HCT116 (cell line): Measurements from ENCODE around the gene ADCY2. TPM values are rescaled to one million over a fixed set of nuclear protein-coding genes. Genes with fewer than 3 reads are reported as not detected.

Experiments used
- ATAC-seq: fragments of 200-7000 bp; cut with Tn5 transposase; 2 replicates; pipeline ENCODE4 v1.9.1; 2020; ENCODE audit warnings: mild to moderate bottlenecking, moderate library complexity
- BruUV-seq: library from RNA; stranded (reverse); fragments of 400-500 nt; replicated peaks from 2 replicates; lab custom pipeline; 2021; lab: Mats Ljungman, UMichigan
- CTCF ChIA-PET: fragments of 300-600 bp; sonication (Branson Sonifier 250); formaldehyde crosslinking; loops from one replicate; lab custom pipeline; 2021; ENCODE audit warnings: antibody characterized with exemption; lab: Charles Lee
- POLR2A ChIA-PET: fragments of 300-600, 350-600 bp; sonication (Branson Sonifier 250); formaldehyde crosslinking; loops from one replicate; lab custom pipeline; 2021; ENCODE audit warnings: antibody characterized with exemption; lab: Charles Lee
- RAD21 ChIA-PET, 2 experiments: fragments of 300-600 bp; sonication (Branson Sonifier 250); formaldehyde crosslinking; loops; one replicate each; lab custom pipeline; 2023; ENCODE audit warnings: low total read pairs in 2 of 2; ENCODE audit not compliant: uncharacterized antibody in 2 of 2, unreplicated experiment in 2 of 2, low non-redundant PET in 1 of 2; lab: Charles Lee
- DNase-seq: peaks from one replicate; pipeline ENCODE4 v3.0.0-alpha.2; 2010; ENCODE audit warnings: low read depth, low spot score
- H2AFZ ChIP-seq: fragments of 200-600 bp; shearing (Covaris generic), sonication (generic); 2 replicates; pipeline ENCODE4 v1.6.1; 2017; ENCODE audit warnings: low read depth, mixed run types, mixed read lengths, antibody characterized with exemption, low read length; ENCODE audit not compliant: poor library complexity, severe bottlenecking
- H3K27ac ChIP-seq: 2 replicates; pipeline ENCODE4 v1.5.1; 2012; ENCODE audit warnings: low read depth, low read length
- H3K27me3 ChIP-seq: fragments of 200-600 bp; sonication (generic); 2 replicates; pipeline ENCODE4 v1.6.1; 2016; ENCODE audit warnings: mixed run types, low read length, mixed read lengths; ENCODE audit not compliant: insufficient read depth
- H3K36me3 ChIP-seq, 2 experiments: fragments of 200-500 bp in 1 of 2; fragments of 200-600 bp in 1 of 2; sonication (Bioruptor generic) in 1 of 2; sonication (generic) in 1 of 2; 2 replicates each; pipeline versions ENCODE4 v1.5.1 to v1.6.1; 2014 to 2016; ENCODE audit warnings: low read length in 2 of 2, inconsistent platforms in 1 of 2, mixed read lengths in 1 of 2, mixed run types in 1 of 2; ENCODE audit not compliant: insufficient read depth in 2 of 2, control insufficient read depth in 1 of 2
- H3K4me1 ChIP-seq, 2 experiments: fragments of 200-600 bp in 1 of 2; sonication (generic) in 1 of 2; 2 replicates each; pipeline versions ENCODE4 v1.5.1 to v1.6.1; 2012 to 2017; ENCODE audit warnings: low read length in 2 of 2, inconsistent platforms in 1 of 2, mild to moderate bottlenecking in 1 of 2, mixed read lengths in 1 of 2, mixed run types in 1 of 2, moderate library complexity in 1 of 2; ENCODE audit not compliant: insufficient read depth in 2 of 2, control insufficient read depth in 1 of 2
- H3K4me2 ChIP-seq: fragments of 200-600 bp; sonication (generic); 2 replicates; pipeline ENCODE4 v1.6.1; 2017; ENCODE audit warnings: mixed run types, low read length, mixed read lengths
- H3K4me3 ChIP-seq, 2 experiments: fragments of 200-600 bp in 1 of 2; sonication (generic) in 1 of 2; replicated peaks in 1 of 2; 2 replicates each; pipeline ENCODE4 v1.5.1; 2011 to 2016; ENCODE audit warnings: low read length in 2 of 2, control low read depth in 1 of 2, low read depth in 1 of 2, mild to moderate bottlenecking in 1 of 2, mixed read lengths in 1 of 2, mixed run types in 1 of 2
- H3K79me2 ChIP-seq: fragments of 200-600 bp; sonication (generic); 2 replicates; pipeline ENCODE4 v1.6.1; 2017; ENCODE audit warnings: mild to moderate bottlenecking, mixed run types, low read length, moderate library complexity, mixed read lengths; ENCODE audit not compliant: insufficient read depth
- H3K9ac ChIP-seq: fragments of 200-600 bp; sonication (generic); 2 replicates; pipeline ENCODE4 v1.6.1; 2016; ENCODE audit warnings: low read length, mixed read lengths
- H3K9me2 ChIP-seq: fragments of 200-600 bp; sonication (generic), shearing (Covaris generic); 2 replicates; pipeline ENCODE4 v1.6.1; 2017; ENCODE audit warnings: mixed run types, mild to moderate bottlenecking, moderate library complexity; ENCODE audit not compliant: insufficient read depth
- H3K9me3 ChIP-seq, 2 experiments: fragments of 200-500 bp in 1 of 2; fragments of 200-600 bp in 1 of 2; sonication (Bioruptor generic) in 1 of 2; sonication (generic) in 1 of 2; 2 replicates each; pipeline ENCODE4 v1.6.1; 2014 to 2017; ENCODE audit warnings: low read length in 2 of 2, mixed read lengths in 2 of 2, inconsistent platforms in 1 of 2, low read depth in 1 of 2, mild to moderate bottlenecking in 1 of 2, mixed run types in 1 of 2, moderate library complexity in 1 of 2; ENCODE audit not compliant: control insufficient read depth in 1 of 2, insufficient read depth in 1 of 2
- H4K20me1 ChIP-seq: fragments of 200-600 bp; sonication (generic), shearing (Covaris generic); 2 replicates; pipeline ENCODE4 v1.6.1; 2017; ENCODE audit warnings: mixed run types, mild to moderate bottlenecking, moderate library complexity; ENCODE audit not compliant: insufficient read depth
- CBX3 ChIP-seq: IDR thresholded peaks from 2 replicates; pipeline ENCODE4 v1.6.1; 2012; ENCODE audit warnings: low read depth
- EGR1 ChIP-seq: IDR thresholded peaks from 2 replicates; pipeline ENCODE4 v1.6.1; 2012; ENCODE audit warnings: low read depth
- EZH2 ChIP-seq: fragments of 200-600 bp; sonication (generic); IDR thresholded peaks from 2 replicates; pipeline ENCODE4 v1.6.1; 2017; ENCODE audit warnings: antibody characterized with exemption, mixed run types
- FOSL1 ChIP-seq: IDR thresholded peaks from 2 replicates; pipeline ENCODE4 v1.6.1; 2012; ENCODE audit warnings: low read depth
- POLR2A ChIP-seq: IDR thresholded peaks from 2 replicates; pipeline ENCODE4 v1.7.0; 2011; ENCODE audit warnings: borderline replicate concordance; ENCODE audit not compliant: insufficient read depth, insufficient read length; ENCODE audit errors: extremely low read depth
- SIN3A ChIP-seq: IDR thresholded peaks from 2 replicates; pipeline ENCODE4 v1.6.1; 2012; ENCODE audit warnings: low read depth
- SP1 ChIP-seq: IDR thresholded peaks from 2 replicates; pipeline ENCODE4 v1.6.1; 2012; ENCODE audit warnings: low read depth
- SRF ChIP-seq: IDR thresholded peaks from 2 replicates; pipeline ENCODE4 v1.6.1; 2012; ENCODE audit warnings: low read depth
- YY1 ChIP-seq: IDR thresholded peaks from 2 replicates; pipeline ENCODE4 v1.6.1; 2011; ENCODE audit warnings: low read length, low read depth, moderate library complexity, mild to moderate bottlenecking; ENCODE audit not compliant: insufficient replicate concordance; ENCODE audit errors: extremely low read depth
- ZFX ChIP-seq: fragments of 450-650 bp; IDR thresholded peaks from 2 replicates; pipeline ENCODE4 v1.6.1; 2017
- ZNF274 ChIP-seq: fragments of 200-500 bp; sonication (Bioruptor generic); IDR thresholded peaks from 2 replicates; pipeline ENCODE4 v1.6.1; 2014; ENCODE audit warnings: mild to moderate bottlenecking, low read depth, low read length, inconsistent platforms
- intact Hi-C: fragments of 100-400 bp; cut with micrococcal nuclease; formaldehyde crosslinking; loops from 2 replicates; pipeline ENCODE4 v1.10.0; 2022
- total RNA-seq: library from RNA; stranded (reverse); gene quantifications from one replicate; pipeline ENCODE4 v1.2.1, GENCODE V29; 2021; ENCODE audit not compliant: unreplicated experiment
- TF ChIP-seq, protein P1 (sequence below): IDR thresholded peaks from 2 replicates; pipeline ENCODE4 v1.6.1; 2012
- TF ChIP-seq, protein P2 (sequence below): IDR thresholded peaks from 2 replicates; pipeline ENCODE4 v1.6.1; 2011; ENCODE audit warnings: mild to moderate bottlenecking, low read length, moderate library complexity; ENCODE audit not compliant: insufficient replicate concordance; ENCODE audit errors: extremely low read depth
- TF ChIP-seq, protein P3 (sequence below): IDR thresholded peaks from 2 replicates; pipeline ENCODE4 v1.6.1; 2012; ENCODE audit warnings: low read depth

ADCY2 gene
- total RNA-seq, 1 experiment from 2014 or later, result 0.15 TPM

DNA sequence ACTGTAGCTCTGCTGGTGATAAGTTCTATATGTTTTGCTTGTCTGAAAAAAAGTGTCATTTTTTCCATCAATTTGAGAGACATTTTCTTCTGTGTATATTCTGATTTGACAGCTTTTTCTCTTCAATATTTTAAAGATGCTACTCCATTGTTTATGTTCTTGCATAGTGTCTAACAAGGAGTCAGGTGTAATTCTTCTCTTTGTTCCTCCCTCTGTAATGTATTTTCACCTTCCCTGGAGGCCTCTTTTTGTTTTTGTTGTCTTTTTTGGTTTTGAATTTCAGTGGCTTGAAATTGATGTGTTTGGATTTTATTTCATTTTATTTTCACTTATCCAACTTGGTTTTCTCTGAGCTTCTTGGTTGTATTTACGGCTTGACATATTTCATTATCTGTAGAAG, 75.8 kb downstream of the ADCY2 start:
- Histone ChIP-seq H4K20me1 (no peaks in the 10 kb centered on the region), H3K9ac (no peak overlapping the region), H3K27ac (no peak overlapping the region), H3K4me2 (no peak overlapping the region), H2AFZ (no peak overlapping the region), H3K9me2 (no peaks in the 10 kb centered on the region), H3K27me3 (no peaks in the 10 kb centered on the region), H3K4me3 (no peak overlapping the region), H3K79me2 (no peaks in the 10 kb centered on the region), H3K9me3 (peaks cover 9 to 25% of the 10 kb centered on the region in 2 experiments; a peak in 3 of 4 replicates), H3K36me3 (no peaks in the 10 kb centered on the region), H3K4me1 (no peaks in the 10 kb centered on the region)
- no TSS peak for BruUV-seq
- intact Hi-C loops, result no loop called here
- TF ChIP-seq EGR1, result no peak
- no peak for TF ChIP-seq POLR2A
- TF ChIP-seq, protein P1, sequence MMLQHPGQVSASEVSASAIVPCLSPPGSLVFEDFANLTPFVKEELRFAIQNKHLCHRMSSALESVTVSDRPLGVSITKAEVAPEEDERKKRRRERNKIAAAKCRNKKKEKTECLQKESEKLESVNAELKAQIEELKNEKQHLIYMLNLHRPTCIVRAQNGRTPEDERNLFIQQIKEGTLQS, result no peak
- TF ChIP-seq EZH2, result no peak
- TF ChIP-seq CBX3, result no peak
- no peak for TF ChIP-seq FOSL1
- no peak for TF ChIP-seq SIN3A
- TF ChIP-seq SP1, result no peak
- no peak for TF ChIP-seq YY1
- no peak for TF ChIP-seq ZFX
- TF ChIP-seq, protein P2, sequence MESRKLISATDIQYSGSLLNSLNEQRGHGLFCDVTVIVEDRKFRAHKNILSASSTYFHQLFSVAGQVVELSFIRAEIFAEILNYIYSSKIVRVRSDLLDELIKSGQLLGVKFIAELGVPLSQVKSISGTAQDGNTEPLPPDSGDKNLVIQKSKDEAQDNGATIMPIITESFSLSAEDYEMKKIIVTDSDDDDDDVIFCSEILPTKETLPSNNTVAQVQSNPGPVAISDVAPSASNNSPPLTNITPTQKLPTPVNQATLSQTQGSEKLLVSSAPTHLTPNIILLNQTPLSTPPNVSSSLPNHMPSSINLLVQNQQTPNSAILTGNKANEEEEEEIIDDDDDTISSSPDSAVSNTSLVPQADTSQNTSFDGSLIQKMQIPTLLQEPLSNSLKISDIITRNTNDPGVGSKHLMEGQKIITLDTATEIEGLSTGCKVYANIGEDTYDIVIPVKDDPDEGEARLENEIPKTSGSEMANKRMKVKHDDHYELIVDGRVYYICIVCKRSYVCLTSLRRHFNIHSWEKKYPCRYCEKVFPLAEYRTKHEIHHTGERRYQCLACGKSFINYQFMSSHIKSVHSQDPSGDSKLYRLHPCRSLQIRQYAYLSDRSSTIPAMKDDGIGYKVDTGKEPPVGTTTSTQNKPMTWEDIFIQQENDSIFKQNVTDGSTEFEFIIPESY, result no peak
- TF ChIP-seq, protein P3, sequence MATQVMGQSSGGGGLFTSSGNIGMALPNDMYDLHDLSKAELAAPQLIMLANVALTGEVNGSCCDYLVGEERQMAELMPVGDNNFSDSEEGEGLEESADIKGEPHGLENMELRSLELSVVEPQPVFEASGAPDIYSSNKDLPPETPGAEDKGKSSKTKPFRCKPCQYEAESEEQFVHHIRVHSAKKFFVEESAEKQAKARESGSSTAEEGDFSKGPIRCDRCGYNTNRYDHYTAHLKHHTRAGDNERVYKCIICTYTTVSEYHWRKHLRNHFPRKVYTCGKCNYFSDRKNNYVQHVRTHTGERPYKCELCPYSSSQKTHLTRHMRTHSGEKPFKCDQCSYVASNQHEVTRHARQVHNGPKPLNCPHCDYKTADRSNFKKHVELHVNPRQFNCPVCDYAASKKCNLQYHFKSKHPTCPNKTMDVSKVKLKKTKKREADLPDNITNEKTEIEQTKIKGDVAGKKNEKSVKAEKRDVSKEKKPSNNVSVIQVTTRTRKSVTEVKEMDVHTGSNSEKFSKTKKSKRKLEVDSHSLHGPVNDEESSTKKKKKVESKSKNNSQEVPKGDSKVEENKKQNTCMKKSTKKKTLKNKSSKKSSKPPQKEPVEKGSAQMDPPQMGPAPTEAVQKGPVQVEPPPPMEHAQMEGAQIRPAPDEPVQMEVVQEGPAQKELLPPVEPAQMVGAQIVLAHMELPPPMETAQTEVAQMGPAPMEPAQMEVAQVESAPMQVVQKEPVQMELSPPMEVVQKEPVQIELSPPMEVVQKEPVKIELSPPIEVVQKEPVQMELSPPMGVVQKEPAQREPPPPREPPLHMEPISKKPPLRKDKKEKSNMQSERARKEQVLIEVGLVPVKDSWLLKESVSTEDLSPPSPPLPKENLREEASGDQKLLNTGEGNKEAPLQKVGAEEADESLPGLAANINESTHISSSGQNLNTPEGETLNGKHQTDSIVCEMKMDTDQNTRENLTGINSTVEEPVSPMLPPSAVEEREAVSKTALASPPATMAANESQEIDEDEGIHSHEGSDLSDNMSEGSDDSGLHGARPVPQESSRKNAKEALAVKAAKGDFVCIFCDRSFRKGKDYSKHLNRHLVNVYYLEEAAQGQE, result no peak
- TF ChIP-seq ZNF274, result no peak
- no peak for TF ChIP-seq SRF
- CTCF ChIA-PET, result no interaction called here
- POLR2A ChIA-PET, result no interaction called here
- DNase-seq (no peak), ATAC-seq (no peak)
- RAD21 ChIA-PET, result no interaction called here
